Pancreas (tissue), 10 donors: ENCODE results near the gene TSR1. TPM values are rescaled to one million over a fixed set of nuclear protein-coding genes. Genes with fewer than 3 reads are reported as not detected.

ENCODE experiments used
- ATAC-seq, 4 donors: fragments of 200-7000 bp; cut with Tn5 transposase; one replicate each; pipeline versions ENCODE4 v1.8.0 to v1.9.1; 2020; ENCODE audit warnings: mild to moderate bottlenecking in 4 of 4, moderate library complexity in 4 of 4
- DNase-seq, 6 donors: peaks; one replicate each; pipeline ENCODE4 v3.0.0-alpha.2; 2020
- FAIRE-seq: peaks from 2 replicates; lab custom pipeline; 2012; peaks lifted over from hg19 to GRCh38; lab: Jason Lieb, UNC
- H3K27ac ChIP-seq, 4 donors: fragments of 200-600 bp; sonication (generic); 1 replicate in 3 of 4; 2 replicates in 1 of 4; pipeline versions ENCODE4 v1.5.0 to v1.8.0; 2020
- H3K27me3 ChIP-seq, 4 donors: fragments of 200-600 bp; one replicate each; pipeline ENCODE4 v1.8.0; 2021
- H3K36me3 ChIP-seq, 3 donors: fragments of 200-600 bp; sonication (generic) in 1 of 3; one replicate each; pipeline versions ENCODE4 v1.5.0 to v1.8.0; 2020 to 2021
- H3K4me1 ChIP-seq, 3 donors: fragments of 200-600 bp; one replicate each; pipeline ENCODE4 v1.8.0; 2021
- H3K4me3 ChIP-seq, 4 donors: fragments of 200-600 bp; sonication (generic) in 2 of 4; one replicate each; pipeline versions ENCODE4 v1.5.0 to v1.8.0; 2020 to 2021
- H3K9me3 ChIP-seq, 4 donors: fragments of 200-600 bp; one replicate each; pipeline ENCODE4 v1.8.0; 2021
- WGBS, 2 donors: extraction: QIAGEN DNeasy Blood & Tissue Kit; methylation state at CpG; one replicate each; pipeline ENCODE4 v1.1.7; 2013; 5-methylcytosine and 5-hydroxymethylcytosine counted together
- intact Hi-C, 3 donors: fragments of 100-400 bp; cut with DNase I; formaldehyde crosslinking; loops; one replicate each; pipeline versions ENCODE4 v1.11.1 to v1.14.2; 2022
- polyA plus RNA-seq, 2 donors: library from polyadenylated mRNA; stranded (reverse); fragments of 200-250 nt; gene quantifications; one replicate each; pipeline ENCODE4 v1.2.3, GENCODE V29; 2013
- total RNA-seq, 6 donors: library from RNA; stranded (reverse); fragmentation: NEBNext Ultra II Directional in 4 of 6; extraction: Animal tissue kit (Norgen Biotek cat#: 25700) in 4 of 6; gene quantifications; one replicate each; pipeline versions ENCODE4 v1.2.1 to v1.2.4, GENCODE V29; 2021 to 2023
- TF ChIP-seq, protein P1 (sequence below), 4 donors: fragments of 200-600 bp; sonication (generic) in 3 of 4; IDR thresholded peaks; one replicate each; pipeline versions ENCODE4 v1.5.0 to v1.8.0; 2021; ENCODE audit warnings: antibody characterized with exemption in 4 of 4
- donor health status: healthy with polysubstance abuse.
- donor health status: DM: no; HTN: no; CAD: no; lungs with moderate emphysema.
- donor health status: DM: no; HTN: no; CAD: no.
- donor health status: control.
- donor health status: control.
- donor health status: Bipolar disorder and iron deficiency.
- donor health status: DM: yes; HTN: yes; CAD: no.
- donor health status: DM: no; HTN: no; CAD: no.
- donor health status: DM: no; HTN: no; CAD: no.
- donor health status: DM: yes; HTN: yes; CAD: no.

Gene TSR1
- total and polyA plus RNA-seq, 8 donors: 8.3 to 17.3 (median 12.2) TPM

DNA sequence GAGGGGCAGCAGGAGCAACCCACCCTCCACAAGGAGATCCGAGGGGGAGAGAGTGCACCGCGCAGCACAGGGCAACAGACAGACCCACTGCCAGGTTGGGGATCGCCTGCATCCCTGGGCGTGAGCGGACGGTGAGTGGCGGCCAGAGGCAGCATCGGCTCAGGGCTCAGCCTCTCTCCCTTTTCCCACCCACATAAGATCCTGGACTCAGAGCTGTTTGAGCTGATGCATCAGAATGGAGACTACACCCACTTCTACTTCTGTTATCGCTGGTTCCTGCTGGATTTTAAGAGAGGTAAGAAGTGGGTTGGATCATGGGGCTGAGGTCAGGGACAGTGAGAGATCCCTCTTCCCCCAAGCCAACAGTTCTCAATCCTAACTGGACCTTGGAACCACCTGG, 41.4 kb upstream of the TSR1 start:
- ATAC-seq (no peak), DNase-seq (no peak), FAIRE-seq (no peak)
- no peaks in the 10 kb centered on the region for H3K4me1 ChIP-seq
- intact Hi-C loops: loop anchor here in 1 of 3 donors (10.0 kb wide), 1 partner anchor 47 kb away; no protein-coding TSS in a partner anchor
- peaks cover 0 to 14% (median 0%) of the 10 kb centered on the region in 3 donors for H3K36me3 ChIP-seq
- H3K27ac ChIP-seq: no peak overlapping the region
- H3K27me3 ChIP-seq: no peaks in the 10 kb centered on the region
- no peak overlapping the region for H3K4me3 ChIP-seq
- TF ChIP-seq, protein P1, sequence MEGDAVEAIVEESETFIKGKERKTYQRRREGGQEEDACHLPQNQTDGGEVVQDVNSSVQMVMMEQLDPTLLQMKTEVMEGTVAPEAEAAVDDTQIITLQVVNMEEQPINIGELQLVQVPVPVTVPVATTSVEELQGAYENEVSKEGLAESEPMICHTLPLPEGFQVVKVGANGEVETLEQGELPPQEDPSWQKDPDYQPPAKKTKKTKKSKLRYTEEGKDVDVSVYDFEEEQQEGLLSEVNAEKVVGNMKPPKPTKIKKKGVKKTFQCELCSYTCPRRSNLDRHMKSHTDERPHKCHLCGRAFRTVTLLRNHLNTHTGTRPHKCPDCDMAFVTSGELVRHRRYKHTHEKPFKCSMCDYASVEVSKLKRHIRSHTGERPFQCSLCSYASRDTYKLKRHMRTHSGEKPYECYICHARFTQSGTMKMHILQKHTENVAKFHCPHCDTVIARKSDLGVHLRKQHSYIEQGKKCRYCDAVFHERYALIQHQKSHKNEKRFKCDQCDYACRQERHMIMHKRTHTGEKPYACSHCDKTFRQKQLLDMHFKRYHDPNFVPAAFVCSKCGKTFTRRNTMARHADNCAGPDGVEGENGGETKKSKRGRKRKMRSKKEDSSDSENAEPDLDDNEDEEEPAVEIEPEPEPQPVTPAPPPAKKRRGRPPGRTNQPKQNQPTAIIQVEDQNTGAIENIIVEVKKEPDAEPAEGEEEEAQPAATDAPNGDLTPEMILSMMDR (IDR thresholded peaks at IDR 0.05): no peak
- WGBS, 2 donors: 93 to 98% methylated on average over 10 of the region's 10 CpGs
- no peaks in the 10 kb centered on the region for H3K9me3 ChIP-seq

DNA sequence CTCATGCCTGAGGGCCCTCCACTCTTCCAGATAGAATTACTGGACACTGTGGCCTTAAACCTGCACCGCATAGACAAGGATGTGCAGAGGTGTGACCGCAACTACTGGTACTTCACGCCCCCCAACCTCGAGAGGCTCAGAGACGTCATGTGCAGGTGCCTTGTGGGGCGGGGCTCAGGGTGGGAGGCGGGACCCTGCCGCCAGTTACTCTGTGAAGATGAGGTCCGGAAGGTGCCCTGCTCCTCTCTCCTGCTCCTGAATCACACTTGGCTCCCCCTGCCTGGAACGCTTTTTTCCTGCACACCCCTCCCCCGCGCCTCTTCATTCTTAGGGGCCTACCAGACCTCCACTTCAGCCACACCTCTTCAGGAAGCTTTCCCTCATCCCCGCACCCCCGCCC, 39.9 kb upstream of the TSR1 start:
- DNase-seq (no peak), ATAC-seq (no peak), FAIRE-seq (no peak)
- H3K4me3 ChIP-seq: no peak overlapping the region
- H3K27me3 ChIP-seq: no peaks in the 10 kb centered on the region
- no peaks in the 10 kb centered on the region for H3K4me1 ChIP-seq
- TF ChIP-seq, protein P1 (IDR thresholded peaks at IDR 0.05): no peak
- WGBS, 2 donors: 93 to 94% methylated on average over 14 of the region's 14 CpGs
- H3K36me3 ChIP-seq: peaks cover 0 to 14% (median 0%) of the 10 kb centered on the region in 3 donors
- intact Hi-C loops: loop anchor here in 1 of 3 donors (10.0 kb wide), 1 partner anchor 49 kb away; no protein-coding TSS in a partner anchor
- no peaks in the 10 kb centered on the region for H3K9me3 ChIP-seq
- H3K27ac ChIP-seq: no peak overlapping the region

DNA sequence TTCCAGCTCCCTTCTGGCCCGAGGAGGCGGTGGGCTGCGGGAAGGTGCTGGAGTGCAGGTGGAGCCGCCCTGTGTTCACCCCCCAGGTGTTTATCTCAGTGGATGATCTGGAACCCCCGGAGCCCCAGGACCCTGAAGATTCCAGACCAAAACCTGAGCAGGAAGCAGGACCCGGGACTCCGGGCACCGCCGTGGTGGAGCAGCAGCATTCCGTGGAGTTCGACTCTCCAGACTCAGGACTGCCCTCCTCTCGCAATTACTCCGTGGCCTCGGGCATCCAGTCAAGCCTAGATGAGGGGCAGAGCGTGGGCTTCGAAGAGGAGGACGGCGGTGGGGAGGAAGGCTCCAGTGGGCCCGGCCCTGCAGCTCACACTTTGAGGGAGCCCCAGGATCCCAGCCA, 39.1 kb upstream of the TSR1 start:
- no peak for DNase-seq
- Histone ChIP-seq H3K4me3 (no peak overlapping the region), H3K27ac (no peak overlapping the region), H3K27me3 (no peaks in the 10 kb centered on the region), H3K36me3 (peaks cover 0 to 14% (median 0%) of the 10 kb centered on the region in 3 donors), H3K9me3 (no peaks in the 10 kb centered on the region), H3K4me1 (no peaks in the 10 kb centered on the region)
- FAIRE-seq: no peak
- TF ChIP-seq, protein P1 (IDR thresholded peaks at IDR 0.05): no peak
- no peak for ATAC-seq
- intact Hi-C loops: loop anchor here in 1 of 3 donors (10.0 kb wide), 1 partner anchor 49 kb away; no protein-coding TSS in a partner anchor
- WGBS, 2 donors: 92 to 93% methylated on average over 19 of the region's 19 CpGs

DNA sequence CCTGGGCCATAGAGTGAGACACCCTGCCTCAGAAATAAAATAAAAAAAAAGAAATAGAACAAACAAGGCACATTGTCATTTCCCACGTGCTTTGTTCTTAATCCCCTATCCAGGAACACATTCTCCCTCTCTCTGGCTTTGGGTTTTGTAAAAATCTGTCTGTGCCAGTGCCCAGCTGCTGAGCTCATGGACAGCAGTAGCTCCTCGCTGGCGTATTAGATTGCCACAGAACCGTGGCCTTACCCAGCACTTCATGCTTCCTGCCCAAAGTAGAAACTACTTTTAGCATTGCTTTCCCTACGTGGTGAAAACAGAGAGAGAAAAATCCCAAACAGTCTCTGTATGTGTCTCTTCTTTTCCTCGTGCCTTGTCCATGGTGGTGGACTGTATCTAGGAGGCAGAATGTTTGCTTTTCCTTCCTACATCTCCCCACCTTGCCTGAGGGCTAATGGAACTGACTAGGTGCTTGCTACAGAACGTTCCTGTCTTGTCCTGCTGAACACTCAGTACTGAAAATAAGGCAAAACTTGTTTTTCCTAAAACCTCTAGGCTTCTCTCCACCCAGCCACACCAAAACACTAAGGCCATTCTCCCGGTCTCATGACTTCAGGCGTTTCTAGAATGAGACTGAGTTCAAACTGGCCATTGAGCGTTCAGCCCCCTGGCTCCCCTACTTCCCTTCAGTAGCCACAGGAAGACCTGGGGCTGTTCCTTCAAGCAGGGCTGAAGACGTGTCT, 38.5 kb upstream of the TSR1 start:
- TF ChIP-seq, protein P1 (IDR thresholded peaks at IDR 0.05): no peak
- WGBS, 2 donors: 81 to 85% methylated on average over 11 of the region's 11 CpGs
- Histone ChIP-seq H3K36me3 (peaks cover 0 to 14% (median 0%) of the 10 kb centered on the region in 3 donors), H3K9me3 (no peaks in the 10 kb centered on the region), H3K27me3 (no peaks in the 10 kb centered on the region), H3K27ac (no peak overlapping the region), H3K4me1 (no peaks in the 10 kb centered on the region), H3K4me3 (no peak overlapping the region)
- no peak for FAIRE-seq
- intact Hi-C loops: loop anchor here in 1 of 3 donors (10.0 kb wide), 1 partner anchor 50 kb away; no protein-coding TSS in a partner anchor
- ATAC-seq: no peak
- DNase-seq: no peak

DNA sequence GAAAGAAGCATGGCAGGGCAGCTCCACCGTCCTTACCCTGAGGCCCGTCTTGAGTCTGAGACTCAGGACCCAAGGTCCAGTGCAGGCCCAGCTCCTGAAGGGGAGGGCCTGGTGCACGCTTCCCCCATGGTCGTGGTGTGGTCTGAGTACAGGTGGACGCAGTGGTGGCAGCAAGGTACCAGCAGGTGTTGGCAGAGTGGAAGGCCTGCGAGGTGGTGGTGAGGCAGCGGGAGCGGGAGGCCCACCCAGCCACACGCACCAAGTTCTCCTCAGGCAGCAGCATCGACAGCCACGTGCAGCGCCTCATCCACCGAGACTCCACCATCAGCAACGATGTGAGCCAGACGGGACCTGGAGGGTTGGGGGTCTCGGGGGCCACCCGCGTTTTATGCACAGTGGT, 36.9 kb upstream of the TSR1 start:
- WGBS, 2 donors: 91 to 96% methylated on average over 18 of the region's 18 CpGs
- ATAC-seq (no peak), DNase-seq (no peak), FAIRE-seq (no peak)
- no peaks in the 10 kb centered on the region for H3K4me1 ChIP-seq
- H3K9me3 ChIP-seq: no peaks in the 10 kb centered on the region
- H3K4me3 ChIP-seq: no peak overlapping the region
- intact Hi-C loops: loop anchor here in 1 of 3 donors (10.0 kb wide), 1 partner anchor 52 kb away; no protein-coding TSS in a partner anchor
- peaks cover 0 to 10% (median 0%) of the 10 kb centered on the region in 3 donors for H3K36me3 ChIP-seq
- TF ChIP-seq, protein P1 (IDR thresholded peaks at IDR 0.05): no peak
- no peak overlapping the region for H3K27ac ChIP-seq
- no peaks in the 10 kb centered on the region for H3K27me3 ChIP-seq
